HepG2 (cell line): Measurements from ENCODE around the gene CPPED1. TPM values are rescaled to one million over a fixed set of nuclear protein-coding genes. Genes with fewer than 3 reads are reported as not detected.

Source experiments
- ATAC-seq: fragments of 200-7000 bp; cut with Tn5 transposase; 3 replicates; pipeline ENCODE4 v1.9.1; 2020; ENCODE audit warnings: mild to moderate bottlenecking, moderate library complexity
- BruUV-seq: library from RNA; stranded (reverse); fragments of 400-500 nt; replicated peaks from 2 replicates; lab custom pipeline; 2021; lab: Mats Ljungman, UMichigan
- CTCF ChIA-PET: fragments of 300-600 bp; formaldehyde crosslinking; extraction: SDS; loops from one replicate; lab custom pipeline; 2021; ENCODE audit warnings: low total read pairs, inconsistent platforms, low intra/inter-chr PET ratio; lab: Yijun Ruan, JAX
- POLR2A ChIA-PET: fragments of 350-600 bp; sonication (Branson Sonifier 250); formaldehyde crosslinking; loops from one replicate; lab custom pipeline; 2020; ENCODE audit warnings: antibody characterized with exemption, inconsistent platforms; lab: Yijun Ruan, JAX
- DNase-seq: peaks from one replicate; pipeline ENCODE4 v3.0.0-alpha.2; 2015; ENCODE audit warnings: low spot score
- FAIRE-seq: peaks from 3 replicates; lab custom pipeline; 2011; peaks lifted over from hg19 to GRCh38; lab: Jason Lieb, UNC
- H2AFZ ChIP-seq: one replicate; pipeline ENCODE4 v1.6.1; 2011; ENCODE audit warnings: low read length, inconsistent platforms
- H3K27ac ChIP-seq: fragments of 300-600 bp; 3 replicates; pipeline ENCODE4 v1.8.0; 2011; ENCODE audit warnings: mixed run types, mild to moderate bottlenecking, mixed read lengths, low read length, inconsistent platforms; ENCODE audit not compliant: insufficient read depth; ENCODE audit errors: extremely low read length
- H3K27me3 ChIP-seq, 2 experiments: fragments of 200-600 bp in 1 of 2; 2 replicates in 1 of 2; 3 replicates in 1 of 2; pipeline versions ENCODE4 v1.6.0 to v1.8.0; 2011; ENCODE audit warnings: low read length in 2 of 2, mild to moderate bottlenecking in 2 of 2, moderate library complexity in 2 of 2, inconsistent platforms in 1 of 2; ENCODE audit not compliant: insufficient read depth in 2 of 2, control insufficient read depth in 1 of 2
- H3K36me3 ChIP-seq, 2 experiments: fragments of 200-600 bp in 1 of 2; replicated peaks in 1 of 2; 2 replicates in 1 of 2; 3 replicates in 1 of 2; pipeline versions ENCODE4 v1.5.1 to v1.8.0; 2011; ENCODE audit warnings: low read length in 2 of 2, inconsistent platforms in 1 of 2; ENCODE audit not compliant: insufficient read depth in 2 of 2, control insufficient read depth in 1 of 2
- H3K4me1 ChIP-seq: 2 replicates; pipeline ENCODE4 v1.5.1; 2012; ENCODE audit warnings: low read length, inconsistent platforms; ENCODE audit not compliant: insufficient read depth
- H3K4me2 ChIP-seq: 2 replicates; pipeline ENCODE4 v1.6.0; 2011; ENCODE audit warnings: low read depth, low read length, inconsistent platforms
- H3K4me3 ChIP-seq, 3 experiments: fragments of 200-600 bp in 1 of 3; sonication (generic), shearing (Covaris generic) in 1 of 3; replicated peaks in 1 of 3; 2 replicates each; pipeline ENCODE4 v1.5.1; 2011 to 2016; ENCODE audit warnings: low read length in 3 of 3, inconsistent platforms in 2 of 3, low read depth in 2 of 3, mild to moderate bottlenecking in 2 of 3, control low read depth in 1 of 3, mixed read lengths in 1 of 3; ENCODE audit not compliant: insufficient read depth in 1 of 3
- H3K79me2 ChIP-seq: one replicate; pipeline ENCODE4 v1.6.1; 2011; ENCODE audit warnings: low read length, inconsistent platforms; ENCODE audit not compliant: insufficient read depth
- H3K9ac ChIP-seq: 2 replicates; pipeline ENCODE4 v1.6.0; 2011; ENCODE audit warnings: mild to moderate bottlenecking, low read depth, low read length, inconsistent platforms; ENCODE audit not compliant: insufficient read depth
- H3K9me3 ChIP-seq: 2 replicates; pipeline ENCODE4 v1.5.1; 2012; ENCODE audit warnings: mild to moderate bottlenecking, low read length
- H4K20me1 ChIP-seq: 2 replicates; pipeline ENCODE4 v1.6.0; 2011; ENCODE audit warnings: inconsistent platforms, mild to moderate bottlenecking, low read length, moderate library complexity; ENCODE audit not compliant: insufficient read depth
- ARNT ChIP-seq: fragments of 450-650 bp; IDR thresholded peaks from 2 replicates; pipeline ENCODE4 v1.6.1; 2017
- GLMP ChIP-seq: sonication (generic); formaldehyde crosslinking; IDR thresholded peaks from 2 replicates; pipeline ENCODE4 v1.9.0; 2021; ENCODE audit warnings: missing genetic modification reagents, mild to moderate bottlenecking, borderline replicate concordance
- HCFC1 ChIP-seq: fragments of 150-350 bp; IDR thresholded peaks from 2 replicates; pipeline ENCODE4 v1.6.1; 2014; ENCODE audit warnings: low read depth, low read length
- HDAC2 ChIP-seq: sonication (generic); formaldehyde crosslinking; IDR thresholded peaks from 2 replicates; pipeline ENCODE4 v1.4.0; 2020; ENCODE audit warnings: missing genetic modification reagents
- HMG20A ChIP-seq: IDR thresholded peaks from 2 replicates; pipeline ENCODE4 v1.6.1; 2016; ENCODE audit warnings: borderline replicate concordance
- NFE2L1 ChIP-seq: sonication (generic); formaldehyde crosslinking; IDR thresholded peaks from 2 replicates; pipeline ENCODE4 v1.4.0; 2020; ENCODE audit warnings: missing genetic modification reagents, mild to moderate bottlenecking, borderline replicate concordance
- NR1H2 ChIP-seq: sonication (generic); formaldehyde crosslinking; IDR thresholded peaks from 2 replicates; pipeline ENCODE4 v1.8.1; 2022; ENCODE audit warnings: low read depth, missing genetic modification reagents, borderline replicate concordance
- RAD21 ChIP-seq: fragments of 450-650 bp; formaldehyde crosslinking; IDR thresholded peaks from 2 replicates; pipeline ENCODE4 v1.5.0; 2020; ENCODE audit warnings: mild to moderate bottlenecking
- SNAI1 ChIP-seq: sonication (generic); formaldehyde crosslinking; IDR thresholded peaks from 2 replicates; pipeline ENCODE4 v1.5.0; 2020; ENCODE audit warnings: mild to moderate bottlenecking, missing genetic modification reagents, borderline replicate concordance
- SNRNP70 ChIP-seq: fragments of 200-400 bp; formaldehyde crosslinking; IDR thresholded peaks from 2 replicates; pipeline ENCODE4 v1.6.1; 2017; ENCODE audit warnings: mild to moderate bottlenecking, low read depth, low read length, moderate library complexity
- SP1 ChIP-seq, 2 experiments: fragments of 450-650 bp in 1 of 2; sonication (generic) in 1 of 2; formaldehyde crosslinking in 1 of 2; IDR thresholded peaks; 2 replicates each; pipeline versions ENCODE4 v1.4.0 to v1.6.1; 2016 to 2020; ENCODE audit warnings: missing genetic modification reagents in 1 of 2
- SP5 ChIP-seq: IDR thresholded peaks from 2 replicates; pipeline ENCODE4 v1.6.1; 2016; ENCODE audit warnings: low read depth, borderline replicate concordance
- TBL1XR1 ChIP-seq: fragments of 150-350 bp; IDR thresholded peaks from 2 replicates; pipeline ENCODE4 v1.6.1; 2014; ENCODE audit warnings: borderline replicate concordance, low read length; ENCODE audit not compliant: partially characterized antibody
- TBX3 ChIP-seq: fragments of 450-650 bp; IDR thresholded peaks from 2 replicates; pipeline ENCODE4 v1.6.1; 2017; ENCODE audit warnings: antibody characterized with exemption, mild to moderate bottlenecking, inconsistent platforms, borderline replicate concordance
- ZMYM3 ChIP-seq: sonication (generic); formaldehyde crosslinking; IDR thresholded peaks from 2 replicates; pipeline ENCODE4 v1.5.1; 2020; ENCODE audit warnings: mild to moderate bottlenecking, missing genetic modification reagents
- ZNF615 ChIP-seq: sonication (generic); formaldehyde crosslinking; IDR thresholded peaks from 2 replicates; pipeline ENCODE4 v1.5.0; 2020; ENCODE audit warnings: mild to moderate bottlenecking, missing genetic modification reagents, borderline replicate concordance
- ZNF747 ChIP-seq: sonication (generic); formaldehyde crosslinking; IDR thresholded peaks from 2 replicates; pipeline ENCODE4 v1.8.1; 2023; ENCODE audit warnings: missing genetic modification reagents, mild to moderate bottlenecking, borderline replicate concordance
- ZNF775 ChIP-seq: sonication (generic); formaldehyde crosslinking; IDR thresholded peaks from 2 replicates; pipeline ENCODE4 v1.4.0; 2020; ENCODE audit warnings: missing genetic modification reagents, mild to moderate bottlenecking, moderate library complexity, borderline replicate concordance
- ZNF777 ChIP-seq: sonication (generic); formaldehyde crosslinking; IDR thresholded peaks from 2 replicates; pipeline ENCODE4 v1.4.0; 2020; ENCODE audit warnings: missing genetic modification reagents
- WGBS: methylation state at CpG from one replicate; pipeline ENCODE4 v1.1.6; 2017; ENCODE audit warnings: low lambda C conversion rate; 5-methylcytosine and 5-hydroxymethylcytosine counted together
- in situ Hi-C: cut with HindIII; loops from 2 replicates; pipeline ENCODE4 v1.10.0; 2017; ENCODE audit warnings: low pct_unique_long_range_greater_than_20kb; ENCODE audit not compliant: extremely low pct_ligation_motif_present
- intact Hi-C: fragments of 100-400 bp; cut with micrococcal nuclease; formaldehyde crosslinking; loops from one replicate; pipeline ENCODE4 v1.10.0; 2022; ENCODE audit not compliant: unreplicated experiment
- polyA plus RNA-seq, 8 experiments: library from polyadenylated mRNA; depleted of rRNA in 3 of 8; stranded (reverse) in 7 of 8; unstranded in 1 of 8; fragments of >200 nt; fragmentation: Illumina TruSeq in 4 of 8; extraction: Trizol in 4 of 8; gene quantifications; 2 replicates each; pipeline versions ENCODE4 v1.2.1 to v1.2.3, GENCODE V29; 2011 to 2016; ENCODE audit warnings: low read depth in 4 of 8, missing spikeins in 1 of 8, mixed read lengths in 1 of 8; ENCODE audit not compliant: insufficient read depth in 1 of 8
- total RNA-seq, 5 experiments: library from RNA; depleted of rRNA; stranded (reverse); fragments of >200 nt; fragmentation: Illumina TruSeq; extraction: Trizol; gene quantifications; 2 replicates each; pipeline ENCODE4 v1.2.3, GENCODE V29; 2016; ENCODE audit warnings: low read depth in 1 of 5
- TF ChIP-seq, protein P1 (sequence below): sonication (generic); formaldehyde crosslinking; IDR thresholded peaks from 2 replicates; pipeline ENCODE4 v1.4.0; 2020; ENCODE audit warnings: missing genetic modification reagents
- TF ChIP-seq, protein P2 (sequence below): IDR thresholded peaks from 2 replicates; pipeline ENCODE4 v1.6.1; 2012; ENCODE audit warnings: low read length, improper control_type of control experiment

The CPPED1 gene
- total and polyA plus RNA-seq, 2 of the 13 experiments (the other 11 are each of a cell fraction or from before 2014, with no cell fraction given), result 66.6 to 71.3 TPM

DNA sequence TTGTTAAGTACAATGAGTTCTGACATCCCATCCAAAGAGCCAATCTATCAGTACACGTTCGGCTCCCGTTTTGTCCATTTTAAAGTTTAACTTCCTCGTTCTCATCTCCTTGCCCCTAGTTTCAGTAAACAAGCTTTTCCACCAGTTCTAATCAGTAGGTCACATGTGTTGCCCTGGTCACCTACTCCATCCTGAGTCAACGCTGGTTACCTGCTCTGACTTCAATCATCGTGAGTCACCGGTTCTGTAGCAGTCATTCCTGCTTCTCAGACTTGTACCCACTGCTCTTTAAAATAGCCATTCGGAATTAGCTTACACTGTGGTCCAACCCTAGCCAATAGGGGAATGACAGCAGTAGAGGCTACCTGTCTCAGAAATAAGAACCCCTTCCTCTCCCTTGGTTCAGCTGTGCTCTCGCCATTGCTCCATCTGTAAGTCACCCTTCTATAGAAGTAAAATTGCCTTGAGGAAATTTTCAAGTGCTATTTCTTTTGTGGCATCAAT is 191.0 kb downstream of the CPPED1 start:
- intact Hi-C loops (loop anchor here (1.0 kb wide), 3 partner anchors 32 to 191 kb away; partner anchors contain the start of gene CPPED1), in situ Hi-C loops (no loop called here)
- no peak overlapping the region for H2AFZ ChIP-seq
- no peaks in the 10 kb centered on the region for H4K20me1 ChIP-seq
- peak; percentile 73 for ATAC-seq
- POLR2A ChIA-PET, result interaction anchor here (0.6 to 6.3 kb wide), 31 partner anchors 8 to 402 kb away, joined by 3 to 162 read pairs (median 4); partner anchors contain the start of gene CPPED1
- DNase-seq, result peak; percentile 97
- CTCF ChIA-PET, result interaction anchor here (1.0 kb wide), 1 partner anchor 40 kb away, joined by 3 read pairs; no protein-coding TSS in a partner anchor
- no peaks in the 10 kb centered on the region for H3K36me3 ChIP-seq
- TSS peak; percentile 91 for BruUV-seq
- no peaks in the 10 kb centered on the region for H3K79me2 ChIP-seq
- H3K4me1 ChIP-seq, result peaks cover 85% of the 10 kb centered on the region
- H3K4me3 ChIP-seq, result peak overlapping the region in 1 of 3 experiments; percentile 14; a peak in 1 of 6 replicates
- H3K9me3 ChIP-seq, result no peaks in the 10 kb centered on the region
- FAIRE-seq, result peak; percentile 70
- no peaks in the 10 kb centered on the region for H3K27me3 ChIP-seq
- 3% methylated on average over 9 of the region's 9 CpGs for WGBS
- H3K9ac ChIP-seq, result peak overlapping the region; percentile 74
- H3K27ac ChIP-seq, result peak overlapping the region; percentile 97
- peak overlapping the region; percentile 68 for H3K4me2 ChIP-seq
- TF ChIP-seq SNAI1 (no peak), ARNT (no peak), SP5 (0 out of 2 replicates have a peak, but pooled peaks have one; percentile 21), TBL1XR1 (peak; percentile 56), NR1H2 (CRISPR knock-in tag) (no peak), TBX3 (peak; percentile 55; the same call in 1 of the 2 replicates), HDAC2 (peak; percentile 82), GLMP (CRISPR knock-in tag) (no peak), NFE2L1 (CRISPR knock-in tag) (no peak), HMG20A (CRISPR knock-in tag) (peak; percentile 85; the same call in 1 of the 2 replicates), ZNF775 (CRISPR knock-in tag) (no peak), ZNF615 (CRISPR knock-in tag) (no peak), ZNF777 (CRISPR knock-in tag) (no peak), ZNF747 (CRISPR knock-in tag) (no peak), RAD21 (no peak), SP1 (IDR thresholded peaks at IDR 0.05) (no peak), SP1 (CRISPR knock-in tag; IDR thresholded peaks at IDR 0.05) (no peak), HCFC1 (0 out of 2 replicates have a peak, but pooled peaks have one; percentile 28), ZMYM3 (CRISPR knock-in tag) (no peak; the same call in 1 of the 2 replicates), SNRNP70 (no peak)
- TF ChIP-seq, protein P1, sequence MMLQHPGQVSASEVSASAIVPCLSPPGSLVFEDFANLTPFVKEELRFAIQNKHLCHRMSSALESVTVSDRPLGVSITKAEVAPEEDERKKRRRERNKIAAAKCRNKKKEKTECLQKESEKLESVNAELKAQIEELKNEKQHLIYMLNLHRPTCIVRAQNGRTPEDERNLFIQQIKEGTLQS (CRISPR knock-in tag), result peak; percentile 79; the same call in 1 of the 2 replicates
- TF ChIP-seq, protein P2, sequence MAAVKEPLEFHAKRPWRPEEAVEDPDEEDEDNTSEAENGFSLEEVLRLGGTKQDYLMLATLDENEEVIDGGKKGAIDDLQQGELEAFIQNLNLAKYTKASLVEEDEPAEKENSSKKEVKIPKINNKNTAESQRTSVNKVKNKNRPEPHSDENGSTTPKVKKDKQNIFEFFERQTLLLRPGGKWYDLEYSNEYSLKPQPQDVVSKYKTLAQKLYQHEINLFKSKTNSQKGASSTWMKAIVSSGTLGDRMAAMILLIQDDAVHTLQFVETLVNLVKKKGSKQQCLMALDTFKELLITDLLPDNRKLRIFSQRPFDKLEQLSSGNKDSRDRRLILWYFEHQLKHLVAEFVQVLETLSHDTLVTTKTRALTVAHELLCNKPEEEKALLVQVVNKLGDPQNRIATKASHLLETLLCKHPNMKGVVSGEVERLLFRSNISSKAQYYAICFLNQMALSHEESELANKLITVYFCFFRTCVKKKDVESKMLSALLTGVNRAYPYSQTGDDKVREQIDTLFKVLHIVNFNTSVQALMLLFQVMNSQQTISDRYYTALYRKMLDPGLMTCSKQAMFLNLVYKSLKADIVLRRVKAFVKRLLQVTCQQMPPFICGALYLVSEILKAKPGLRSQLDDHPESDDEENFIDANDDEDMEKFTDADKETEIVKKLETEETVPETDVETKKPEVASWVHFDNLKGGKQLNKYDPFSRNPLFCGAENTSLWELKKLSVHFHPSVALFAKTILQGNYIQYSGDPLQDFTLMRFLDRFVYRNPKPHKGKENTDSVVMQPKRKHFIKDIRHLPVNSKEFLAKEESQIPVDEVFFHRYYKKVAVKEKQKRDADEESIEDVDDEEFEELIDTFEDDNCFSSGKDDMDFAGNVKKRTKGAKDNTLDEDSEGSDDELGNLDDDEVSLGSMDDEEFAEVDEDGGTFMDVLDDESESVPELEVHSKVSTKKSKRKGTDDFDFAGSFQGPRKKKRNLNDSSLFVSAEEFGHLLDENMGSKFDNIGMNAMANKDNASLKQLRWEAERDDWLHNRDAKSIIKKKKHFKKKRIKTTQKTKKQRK, result no peak
